Stimulated activated naive CD8-positive, alpha-beta T cell treated with anti-CD3 and anti-CD28 coated beads, Interleukin-15, amount 100 ng/mL, for 72 hours (primary cell): ENCODE data around the gene MTTP.

ENCODE experiments used
- ATAC-seq: fragments of 150-1000 bp; cut with Tn5 transposase; 2 replicates; pipeline ENCODE4 v1.10.0; 2021; ENCODE audit warnings: mild to moderate bottlenecking, moderate library complexity
- DNase-seq, 2 donors: peaks; one replicate each; pipeline ENCODE4 v3.0.0; 2021 to 2022
- H3K27ac Mint-ChIP-seq, 2 donors: one replicate each; pipeline ENCODE4 v1.8.0; 2022; ENCODE audit warnings: mild to moderate bottlenecking in 2 of 2, mixed read lengths in 2 of 2, moderate library complexity in 2 of 2
- H3K27me3 Mint-ChIP-seq: one replicate; pipeline ENCODE4 v1.8.0; 2022; ENCODE audit warnings: mixed read lengths
- H3K4me1 Mint-ChIP-seq: one replicate; pipeline ENCODE4 v1.8.0; 2022; ENCODE audit warnings: mild to moderate bottlenecking, mixed read lengths
- H3K4me3 Mint-ChIP-seq, 2 donors: one replicate each; pipeline ENCODE4 v1.8.0; 2022; ENCODE audit warnings: mild to moderate bottlenecking in 2 of 2, mixed read lengths in 2 of 2, moderate library complexity in 1 of 2
- H3K9me3 Mint-ChIP-seq, 2 donors: one replicate each; pipeline ENCODE4 v1.8.0; 2022; ENCODE audit warnings: mixed read lengths in 2 of 2

Gene MTTP

DNA sequence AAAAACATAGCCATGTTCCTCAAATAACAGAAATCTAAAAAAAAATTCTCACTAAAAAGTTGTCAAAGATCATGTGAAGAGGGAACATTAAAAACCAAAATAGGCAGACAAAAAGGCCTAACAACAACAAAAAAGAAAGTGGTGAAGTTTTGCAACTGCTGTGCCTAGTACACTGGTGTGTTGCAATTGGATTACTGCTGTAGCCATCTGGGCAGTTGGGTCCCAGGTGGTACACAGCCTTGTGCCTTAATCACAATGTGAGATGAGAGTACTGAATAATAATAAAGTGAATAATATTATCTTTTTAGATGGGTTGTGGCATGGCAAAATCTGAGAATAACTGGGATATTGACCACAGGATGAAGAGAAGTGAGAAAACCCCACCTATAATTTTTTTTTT lies 71.0 kb downstream of the MTTP start:
- H3K4me1 Mint-ChIP-seq, result no peaks in the 10 kb centered on the region
- peaks cover 2% of the 10 kb centered on the region for H3K27me3 Mint-ChIP-seq
- no peak overlapping the region for H3K27ac Mint-ChIP-seq
- no peaks in the 10 kb centered on the region for H3K9me3 Mint-ChIP-seq
- DNase-seq (no peak), ATAC-seq (no peak)
- H3K4me3 Mint-ChIP-seq, result no peak overlapping the region

DNA sequence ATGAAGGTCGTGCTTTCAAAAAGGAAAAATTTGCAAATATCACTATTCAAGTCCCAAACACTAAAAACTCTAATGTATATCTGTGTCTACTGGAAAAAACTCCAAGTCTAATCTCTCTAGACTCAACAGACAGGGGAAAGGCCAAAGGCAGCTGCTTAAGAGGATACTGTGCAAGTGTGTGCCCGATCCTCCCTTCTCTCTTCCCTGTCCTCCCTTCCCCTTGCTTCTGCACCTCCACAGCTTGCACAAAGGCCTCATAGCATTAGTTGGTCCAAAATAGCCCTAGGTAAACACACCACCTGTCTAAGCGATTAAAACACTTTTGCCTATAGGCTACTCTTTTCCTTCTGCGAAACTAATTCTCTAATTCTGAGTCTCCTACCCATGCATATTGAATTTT lies 72.4 kb downstream of the MTTP start:
- DNase-seq (no peak), ATAC-seq (no peak)
- Mint-ChIP-seq H3K9me3 (no peaks in the 10 kb centered on the region), H3K27ac (peak overlapping the region in 1 of 2 donors; percentile 13), H3K27me3 (peaks cover 7% of the 10 kb centered on the region), H3K4me1 (no peaks in the 10 kb centered on the region), H3K4me3 (no peak overlapping the region)

DNA sequence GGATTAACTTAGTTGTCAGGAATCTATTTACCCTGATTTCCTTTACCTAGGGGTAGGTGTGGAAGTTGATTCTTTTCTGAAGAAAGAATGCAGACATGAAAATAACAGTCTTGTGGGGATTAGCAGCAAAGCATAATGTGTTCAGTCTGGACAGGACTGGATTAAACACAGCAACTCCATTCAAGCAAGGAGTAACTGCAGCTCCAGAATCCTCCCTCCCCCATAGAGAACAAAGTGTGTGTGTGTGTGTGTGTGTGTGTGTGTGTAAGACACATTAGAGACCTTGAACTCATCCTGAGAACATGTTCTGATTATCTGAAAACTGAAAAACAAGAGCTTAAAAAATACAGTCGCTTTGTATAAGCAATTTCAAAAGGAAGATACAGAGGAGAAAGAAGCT lies 73.7 kb downstream of the MTTP start:
- DNase-seq, result no peak
- no peaks in the 10 kb centered on the region for H3K9me3 Mint-ChIP-seq
- no peak for ATAC-seq

DNA sequence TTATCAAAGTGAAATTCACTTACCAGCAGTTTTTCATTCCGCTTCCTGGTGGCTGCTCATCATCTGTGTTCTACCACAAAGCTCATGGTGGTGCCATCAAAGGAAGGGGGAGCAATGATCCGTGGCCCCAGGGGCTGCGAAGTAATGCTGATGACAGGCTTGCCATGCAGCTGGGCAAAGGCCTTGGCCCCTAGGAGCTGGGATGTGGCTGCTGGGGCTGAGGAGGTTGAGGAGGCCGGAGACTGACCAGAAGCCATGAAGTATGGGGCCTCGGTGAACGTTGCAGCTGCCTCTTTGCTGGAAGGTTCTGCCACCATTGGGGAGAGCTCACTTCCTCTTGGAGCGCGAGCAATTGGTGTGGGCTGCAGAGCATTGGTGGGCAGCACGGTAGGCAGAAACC lies 74.6 kb downstream of the MTTP start:
- no peaks in the 10 kb centered on the region for H3K4me1 Mint-ChIP-seq
- H3K4me3 Mint-ChIP-seq, result no peak overlapping the region
- DNase-seq (no peak), ATAC-seq (peak; percentile 19)
- peaks cover 7% of the 10 kb centered on the region for H3K27me3 Mint-ChIP-seq
- no peak overlapping the region for H3K27ac Mint-ChIP-seq
- no peaks in the 10 kb centered on the region for H3K9me3 Mint-ChIP-seq

More for the DNA sequence above, 73.7 kb downstream of the MTTP start:
- H3K27me3 Mint-ChIP-seq, result peaks cover 7% of the 10 kb centered on the region
- no peaks in the 10 kb centered on the region for H3K4me1 Mint-ChIP-seq
- H3K4me3 Mint-ChIP-seq, result no peak overlapping the region
- H3K27ac Mint-ChIP-seq, result no peak overlapping the region

DNA sequence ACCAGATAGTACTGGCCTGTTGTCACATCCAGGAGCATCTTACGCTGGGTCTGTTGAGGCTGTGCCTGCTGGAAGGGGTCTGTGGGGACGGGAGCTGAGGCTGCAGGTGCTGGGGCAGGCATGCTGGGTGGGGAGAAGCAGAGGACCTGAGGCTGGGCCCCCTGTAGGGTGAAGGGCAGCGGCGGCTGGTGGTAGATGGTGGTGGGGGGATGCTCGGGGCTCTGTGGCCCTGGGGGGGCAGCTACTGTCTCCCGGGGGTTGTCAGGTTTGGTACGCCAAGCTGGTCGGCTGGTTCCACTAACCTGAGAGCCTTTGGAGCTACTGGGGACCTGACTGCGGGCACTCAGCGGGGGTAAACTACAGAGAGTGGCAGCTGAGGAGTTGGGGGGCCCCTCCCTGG lies 75.2 kb downstream of the MTTP start:
- Mint-ChIP-seq H3K4me3 (no peak overlapping the region), H3K27me3 (peaks cover 7% of the 10 kb centered on the region), H3K9me3 (no peaks in the 10 kb centered on the region), H3K4me1 (no peaks in the 10 kb centered on the region), H3K27ac (no peak overlapping the region)
- no peak for DNase-seq
- ATAC-seq, result peak; percentile 37

DNA sequence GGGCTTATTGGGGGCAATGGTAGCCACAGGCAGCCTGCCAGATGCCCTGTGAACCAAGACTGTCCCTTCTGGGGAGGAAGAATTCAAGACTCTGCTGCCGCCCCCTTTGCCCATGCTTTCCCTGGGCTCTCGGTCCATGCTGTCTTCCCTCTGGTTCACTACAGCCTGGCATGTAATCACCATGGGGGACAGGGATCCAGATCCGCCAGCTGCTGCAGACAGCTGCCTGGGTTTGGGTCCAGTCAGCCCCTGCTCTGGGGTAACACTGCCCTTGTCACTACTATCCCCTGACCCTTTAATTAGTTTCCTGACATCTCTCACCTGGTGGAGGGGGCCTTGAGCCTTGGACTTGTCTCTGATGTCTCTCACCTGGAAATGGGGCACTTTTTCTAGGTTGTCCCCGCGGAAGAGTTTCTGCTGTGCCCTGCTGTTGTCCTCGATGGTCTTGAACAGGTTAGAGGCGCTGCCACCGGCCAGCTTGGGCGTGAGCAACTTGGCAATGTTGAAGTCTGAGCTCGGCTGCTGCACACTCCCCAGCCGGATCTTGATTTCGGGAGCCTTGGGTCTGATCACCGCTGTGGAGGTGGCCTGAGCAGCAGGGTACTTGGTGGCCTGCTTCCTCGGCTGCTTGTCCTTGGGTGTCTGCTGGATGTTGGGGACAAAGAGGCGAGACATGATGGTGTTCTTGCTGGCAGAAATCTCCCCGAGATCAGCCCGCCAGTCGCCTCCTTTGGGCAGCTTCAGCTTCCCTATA lies 76.6 kb downstream of the MTTP start:
- Mint-ChIP-seq H3K27me3 (peaks cover 7% of the 10 kb centered on the region), H3K27ac (no peak overlapping the region), H3K4me1 (no peaks in the 10 kb centered on the region), H3K4me3 (no peak overlapping the region), H3K9me3 (no peaks in the 10 kb centered on the region)
- ATAC-seq (no peak), DNase-seq (no peak)

DNA sequence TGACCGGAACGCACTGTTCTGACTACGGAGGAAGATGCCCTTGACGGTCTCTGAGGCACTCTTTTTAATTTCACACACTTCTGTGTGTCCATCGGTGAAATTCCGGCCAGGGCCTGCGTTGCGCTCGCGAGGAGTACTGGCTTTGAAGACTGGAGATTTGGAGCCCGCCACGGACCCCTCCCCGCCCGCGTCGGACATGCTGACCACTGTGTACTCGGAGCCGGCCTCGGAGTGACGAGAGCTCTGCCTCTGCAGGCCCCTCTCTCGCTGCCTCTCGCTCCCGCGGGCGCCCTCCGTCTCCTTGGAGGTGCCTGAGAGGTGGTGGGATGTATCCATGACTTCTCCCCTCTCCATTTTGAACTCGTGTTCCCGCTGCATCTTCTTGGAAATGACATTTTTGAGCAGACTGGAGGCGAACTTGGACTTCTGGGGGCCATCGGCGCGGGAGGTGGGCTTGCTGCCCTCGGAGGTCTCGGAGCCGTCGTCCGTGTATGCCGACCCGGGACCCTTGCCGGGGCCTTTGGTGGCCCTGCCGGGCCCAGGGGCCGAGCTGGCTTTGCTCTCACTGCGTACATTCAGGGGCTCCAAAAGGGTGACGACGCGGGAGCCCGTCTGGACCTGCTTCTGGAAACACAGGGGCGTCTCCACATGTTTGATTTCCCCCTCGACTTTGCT lies 77.3 kb downstream of the MTTP start:
- ATAC-seq, result no peak
- H3K9me3 Mint-ChIP-seq, result no peaks in the 10 kb centered on the region

DNA sequence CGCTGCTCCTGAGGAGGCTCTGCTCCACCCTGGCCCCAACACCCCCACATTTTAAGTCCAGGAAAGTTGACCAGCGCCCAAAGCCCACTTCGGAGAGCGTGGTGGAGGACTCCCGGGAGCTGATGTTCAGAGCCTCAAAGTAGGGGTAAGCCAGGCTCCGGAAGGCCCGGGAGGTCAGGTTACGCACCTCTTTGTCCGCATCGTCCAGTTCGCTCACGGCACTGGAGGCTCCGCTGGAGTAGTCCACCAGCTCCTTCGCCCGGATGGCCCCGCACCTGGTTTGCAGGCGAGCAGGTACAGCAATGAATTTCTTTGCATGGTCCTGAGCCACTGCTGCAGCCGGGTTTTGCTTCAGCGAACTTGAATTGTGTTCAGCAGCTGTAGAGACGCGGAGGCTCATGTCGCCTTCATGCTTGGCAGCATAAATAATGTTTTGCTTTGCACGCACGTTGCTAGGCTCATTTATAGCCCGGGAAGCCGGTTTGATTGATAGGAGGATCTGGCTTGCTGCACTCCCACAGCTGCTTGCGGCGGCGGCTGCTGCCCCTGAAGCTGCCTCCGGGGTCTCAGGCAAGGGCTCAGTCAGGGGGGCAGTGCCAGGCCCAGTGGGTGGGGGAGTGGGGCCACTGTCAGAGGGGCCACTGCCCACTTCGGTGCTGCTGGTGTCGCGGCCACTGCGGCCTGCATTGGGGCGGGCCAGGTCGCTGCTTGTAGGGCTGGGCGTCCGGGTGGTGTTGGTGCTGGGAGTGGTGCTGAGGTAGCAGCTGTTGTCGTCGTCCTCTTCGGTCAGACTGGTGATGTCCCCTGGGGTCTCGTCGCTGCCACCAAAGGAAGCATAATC lies 78.2 kb downstream of the MTTP start:
- DNase-seq (no peak), ATAC-seq (no peak)
- Mint-ChIP-seq H3K9me3 (no peaks in the 10 kb centered on the region), H3K4me3 (no peak overlapping the region), H3K4me1 (no peaks in the 10 kb centered on the region), H3K27me3 (peaks cover 7% of the 10 kb centered on the region), H3K27ac (no peak overlapping the region)

More for the DNA sequence above, 77.3 kb downstream of the MTTP start:
- Mint-ChIP-seq H3K27ac (no peak overlapping the region), H3K27me3 (peaks cover 7% of the 10 kb centered on the region), H3K4me3 (no peak overlapping the region), H3K4me1 (no peaks in the 10 kb centered on the region)
- no peak for DNase-seq

DNA sequence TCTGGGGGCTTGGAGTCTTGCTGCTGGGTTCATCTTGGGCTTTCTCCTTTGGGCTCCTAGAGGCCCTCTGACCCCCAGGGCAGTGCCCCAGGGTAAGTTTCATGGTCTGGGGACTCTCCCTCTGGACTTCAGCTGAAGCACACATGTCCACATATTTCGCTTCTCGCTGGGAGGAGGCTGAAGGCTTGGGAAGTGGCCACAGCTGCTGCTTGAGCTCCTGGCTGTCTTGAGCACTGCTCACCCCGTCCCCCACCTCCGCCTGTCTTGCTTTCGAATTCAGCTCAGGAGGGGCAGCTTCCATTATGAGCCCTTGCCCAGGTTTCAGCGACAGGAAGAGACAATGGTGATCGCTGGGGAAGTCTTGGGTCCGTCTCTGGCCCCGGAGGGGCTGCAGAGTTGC lies 79.3 kb downstream of the MTTP start:
- Mint-ChIP-seq H3K4me3 (no peak overlapping the region), H3K27me3 (peaks cover 7% of the 10 kb centered on the region), H3K27ac (no peak overlapping the region), H3K4me1 (no peaks in the 10 kb centered on the region), H3K9me3 (no peaks in the 10 kb centered on the region)
- no peak for ATAC-seq
- DNase-seq, result no peak

DNA sequence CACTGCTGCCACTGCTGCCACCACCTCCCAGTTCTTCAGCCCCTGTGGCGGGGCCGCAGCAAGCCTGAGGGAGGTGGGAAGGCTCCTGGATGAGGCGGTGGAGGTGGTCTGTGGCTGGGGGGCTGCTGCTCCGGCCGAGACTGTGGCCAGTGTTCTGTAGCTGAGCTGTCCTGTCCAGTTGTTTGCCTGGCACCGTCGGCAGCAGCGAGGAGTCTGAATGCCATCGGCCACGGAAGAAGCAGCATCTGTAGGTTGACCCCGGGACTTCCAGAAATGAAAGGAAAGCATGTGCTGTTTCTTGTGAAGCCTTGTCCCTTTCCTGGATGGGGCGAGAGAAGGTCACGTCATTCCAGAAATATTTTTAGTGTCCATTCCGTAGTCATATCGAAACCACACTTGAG lies 79.7 kb downstream of the MTTP start:
- Mint-ChIP-seq H3K4me1 (no peaks in the 10 kb centered on the region), H3K27ac (no peak overlapping the region), H3K9me3 (no peaks in the 10 kb centered on the region), H3K4me3 (no peak overlapping the region), H3K27me3 (peaks cover 7% of the 10 kb centered on the region)
- no peak for ATAC-seq
- no peak for DNase-seq

DNA sequence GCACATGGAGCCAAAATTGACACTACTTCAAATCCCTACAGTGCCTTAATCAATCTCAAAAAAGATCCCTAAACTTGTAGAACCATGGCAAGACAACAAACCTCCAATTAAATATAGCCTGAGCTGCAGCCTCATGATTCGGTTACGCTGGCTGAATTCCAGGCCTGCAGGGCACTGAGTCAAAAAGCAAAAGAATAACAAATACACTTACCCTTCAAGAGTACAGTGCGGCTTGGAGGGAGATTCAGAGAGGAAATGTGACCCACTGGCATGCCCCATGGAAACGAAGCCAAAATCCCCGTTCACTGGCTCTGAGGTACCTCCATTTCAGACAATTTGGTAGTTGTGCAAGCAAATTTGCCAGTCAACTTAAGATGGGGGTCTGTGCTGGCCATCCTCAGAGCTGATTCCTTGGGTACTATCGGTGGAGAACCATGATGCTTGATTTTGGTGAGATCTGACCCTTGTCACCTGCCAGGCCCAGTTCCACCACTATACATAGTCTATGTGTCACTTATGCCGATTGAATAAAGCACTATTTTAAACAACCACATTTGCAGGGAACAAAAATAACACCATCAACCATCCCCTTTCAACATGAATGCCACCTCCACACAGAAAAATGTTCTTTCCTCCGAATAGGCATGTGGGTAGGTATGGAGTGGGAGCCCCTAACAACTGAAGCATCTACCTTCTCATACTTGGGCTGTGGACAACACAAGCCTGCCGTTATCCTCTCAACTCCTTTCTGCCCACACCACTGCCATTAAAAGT lies 80.9 kb downstream of the MTTP start:
- Mint-ChIP-seq H3K9me3 (no peaks in the 10 kb centered on the region), H3K27me3 (peaks cover 7% of the 10 kb centered on the region), H3K4me3 (no peak overlapping the region), H3K4me1 (no peaks in the 10 kb centered on the region), H3K27ac (no peak overlapping the region)
- ATAC-seq (no peak), DNase-seq (no peak)

DNA sequence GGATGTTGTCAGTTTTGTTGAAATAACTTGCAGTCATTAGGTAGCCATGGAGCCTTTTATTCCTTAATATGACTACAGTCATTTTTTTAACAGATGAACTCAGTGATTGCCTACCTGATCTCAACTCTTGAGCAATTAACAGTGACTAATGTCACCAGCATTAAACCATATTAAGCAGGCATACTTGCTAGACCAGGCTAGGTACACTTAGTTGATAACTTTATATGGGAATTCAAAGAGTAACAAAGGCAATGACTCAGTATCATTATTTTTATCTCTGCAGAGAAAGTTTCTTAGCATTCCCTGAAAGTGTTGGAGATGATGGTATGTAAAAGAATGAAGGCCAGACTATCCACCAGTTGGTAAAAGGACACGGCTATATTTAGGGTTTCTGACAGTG lies 83.2 kb downstream of the MTTP start, which contains the start of gene C4orf54:
C4orf54 (minus strand) TSS at position 31 of the 400 bp plus-strand sequence. CDS start 3,180 bp downstream, outside the sequence.
- Mint-ChIP-seq H3K4me1 (no peaks in the 10 kb centered on the region), H3K9me3 (no peaks in the 10 kb centered on the region), H3K4me3 (no peak within 1 kb of the TSS), H3K27ac (no peak within 1 kb of the TSS), H3K27me3 (peaks cover under 1% of the 10 kb centered on the region)
- DNase-seq, result no peak
- ATAC-seq, result no peak

DNA sequence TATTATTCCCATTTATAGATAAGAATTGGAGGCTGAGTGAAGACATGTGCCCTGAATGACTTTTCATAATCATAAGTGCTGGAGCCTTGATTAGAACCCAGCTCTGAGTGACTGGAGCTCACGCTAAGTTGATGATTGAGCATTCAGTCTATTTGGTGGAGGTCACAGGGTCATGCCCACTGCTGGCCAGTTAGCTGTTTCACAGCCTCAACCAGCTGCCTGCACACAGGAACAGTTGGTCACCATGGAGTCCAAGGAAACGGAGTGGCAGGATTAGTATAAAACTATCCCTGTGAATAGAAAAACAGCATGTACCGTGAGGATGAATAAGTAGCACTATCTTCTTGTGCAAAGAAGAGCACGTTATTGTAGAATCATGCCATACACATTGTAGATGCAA lies 84.0 kb downstream of the MTTP start:
- Mint-ChIP-seq H3K9me3 (no peaks in the 10 kb centered on the region), H3K27ac (no peak overlapping the region), H3K4me3 (no peak overlapping the region), H3K27me3 (peaks cover 9% of the 10 kb centered on the region), H3K4me1 (no peaks in the 10 kb centered on the region)
- ATAC-seq, result no peak
- DNase-seq, result no peak

DNA sequence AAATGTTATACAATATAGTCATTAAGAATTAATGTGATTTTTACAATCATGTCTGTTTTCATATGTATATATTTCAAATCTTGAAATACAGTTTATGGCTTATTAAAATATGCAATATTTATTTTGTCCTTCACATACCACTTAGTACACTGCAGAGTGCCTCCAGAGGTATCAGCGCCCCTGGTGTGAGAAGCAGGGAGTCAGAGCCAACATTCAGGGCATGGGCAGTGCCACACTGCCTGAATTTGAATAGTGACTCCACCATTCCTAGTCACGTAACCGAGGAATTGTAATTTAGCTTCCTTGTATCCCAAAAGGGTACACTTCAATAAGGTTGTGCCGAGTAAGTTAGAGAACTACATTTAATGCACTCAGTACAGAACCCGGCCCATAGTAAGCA lies 87.3 kb downstream of the MTTP start:
- Mint-ChIP-seq H3K4me1 (no peaks in the 10 kb centered on the region), H3K27ac (no peak overlapping the region), H3K9me3 (no peaks in the 10 kb centered on the region), H3K4me3 (no peak overlapping the region), H3K27me3 (peaks cover 14% of the 10 kb centered on the region)
- ATAC-seq, result no peak
- no peak for DNase-seq

DNA sequence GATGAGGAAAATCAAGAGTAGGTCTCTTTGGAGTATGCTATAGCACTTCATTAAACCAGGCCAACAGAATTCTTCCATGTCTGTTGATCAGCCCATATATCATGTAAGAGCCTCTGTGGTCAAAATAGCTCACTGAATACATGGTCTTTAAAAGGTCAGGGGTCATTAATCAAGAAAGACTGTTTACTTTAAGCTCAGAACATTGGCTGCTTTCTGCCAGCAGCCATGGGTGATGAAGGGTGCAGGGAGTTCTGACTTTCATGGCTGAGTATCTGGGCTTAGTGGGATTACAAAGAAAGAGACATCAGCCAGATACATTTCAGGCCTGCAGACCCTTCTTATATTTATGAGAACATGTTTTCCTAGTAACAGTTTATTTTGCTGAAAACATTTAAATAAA lies 90.1 kb downstream of the MTTP start:
- Mint-ChIP-seq H3K4me1 (no peaks in the 10 kb centered on the region), H3K27me3 (peaks cover 14% of the 10 kb centered on the region), H3K27ac (no peak overlapping the region), H3K9me3 (no peaks in the 10 kb centered on the region), H3K4me3 (no peak overlapping the region)
- DNase-seq, result no peak
- no peak for ATAC-seq
